ENCODE results near the gene LRRFIP1.
"Not testable (repeated sequence)": the region's sequence is repeated elsewhere in the genome, so short reads cannot be mapped to it uniquely, and the experiment has no call there.

Gene LRRFIP1

DNA sequence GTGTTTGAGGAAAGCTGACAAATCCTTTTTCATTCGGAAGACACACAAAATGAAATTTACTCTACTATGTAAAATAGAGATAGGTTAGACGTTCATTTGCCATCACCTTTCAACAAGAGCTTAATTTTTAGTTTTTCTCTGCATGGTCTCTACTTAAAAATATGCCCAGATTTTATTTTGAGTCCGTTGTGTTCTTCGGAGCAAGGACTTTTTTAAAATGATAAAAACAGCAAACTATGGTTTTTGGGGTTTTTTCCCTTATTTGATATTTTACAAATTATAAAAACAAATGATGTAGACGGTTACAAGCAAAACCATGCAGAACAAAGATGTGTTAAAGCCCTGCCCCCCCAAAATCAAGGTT lies 117.8 kb downstream of the LRRFIP1 start:
- TF ChIP-seq, protein P1, sequence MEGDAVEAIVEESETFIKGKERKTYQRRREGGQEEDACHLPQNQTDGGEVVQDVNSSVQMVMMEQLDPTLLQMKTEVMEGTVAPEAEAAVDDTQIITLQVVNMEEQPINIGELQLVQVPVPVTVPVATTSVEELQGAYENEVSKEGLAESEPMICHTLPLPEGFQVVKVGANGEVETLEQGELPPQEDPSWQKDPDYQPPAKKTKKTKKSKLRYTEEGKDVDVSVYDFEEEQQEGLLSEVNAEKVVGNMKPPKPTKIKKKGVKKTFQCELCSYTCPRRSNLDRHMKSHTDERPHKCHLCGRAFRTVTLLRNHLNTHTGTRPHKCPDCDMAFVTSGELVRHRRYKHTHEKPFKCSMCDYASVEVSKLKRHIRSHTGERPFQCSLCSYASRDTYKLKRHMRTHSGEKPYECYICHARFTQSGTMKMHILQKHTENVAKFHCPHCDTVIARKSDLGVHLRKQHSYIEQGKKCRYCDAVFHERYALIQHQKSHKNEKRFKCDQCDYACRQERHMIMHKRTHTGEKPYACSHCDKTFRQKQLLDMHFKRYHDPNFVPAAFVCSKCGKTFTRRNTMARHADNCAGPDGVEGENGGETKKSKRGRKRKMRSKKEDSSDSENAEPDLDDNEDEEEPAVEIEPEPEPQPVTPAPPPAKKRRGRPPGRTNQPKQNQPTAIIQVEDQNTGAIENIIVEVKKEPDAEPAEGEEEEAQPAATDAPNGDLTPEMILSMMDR (IDR thresholded peaks at IDR 0.05; ENCODE audit: borderline replicate concordance, insufficient read depth, low read depth, low read length) = no peak
- H3K4me3 ChIP-seq (ENCODE audit: low read depth, low read length) = no peak overlapping the region

DNA sequence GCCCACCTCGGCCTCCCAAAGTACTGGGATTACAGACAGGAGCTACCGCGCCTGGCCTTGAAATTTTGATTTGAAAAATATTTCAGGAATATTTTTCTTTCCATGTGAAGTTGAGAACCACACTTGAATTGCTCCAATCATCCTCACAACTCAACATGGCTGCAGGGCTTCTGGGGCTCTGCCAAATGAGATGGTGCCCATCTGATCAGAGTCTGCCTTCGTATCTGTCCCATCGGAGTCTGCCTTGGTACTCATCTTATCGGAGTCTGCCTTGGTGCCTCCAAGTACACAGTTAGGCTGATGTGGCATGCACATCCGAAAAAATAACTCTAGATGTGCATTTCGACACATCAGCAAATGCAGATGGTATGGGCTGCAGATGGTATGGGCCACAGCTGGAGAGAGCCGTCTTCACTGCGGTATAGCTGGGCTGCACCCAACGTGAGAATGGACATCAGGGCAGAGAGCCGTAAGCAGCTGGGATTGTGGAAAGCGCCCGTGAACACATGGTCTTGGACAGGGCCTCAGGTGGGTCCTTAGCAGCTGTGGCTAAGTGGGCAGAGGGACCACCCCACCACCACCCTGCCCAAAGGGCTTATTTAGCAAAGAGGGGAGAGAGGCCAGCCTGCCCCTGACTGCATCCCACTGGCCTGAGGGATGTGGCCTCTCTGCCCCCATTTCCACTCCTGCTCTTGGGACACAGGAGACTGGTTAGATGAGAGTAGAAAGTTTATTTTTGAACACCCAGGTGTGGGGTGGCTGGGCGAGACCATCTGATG lies 119.1 kb downstream of the LRRFIP1 start:
- TF ChIP-seq, protein P1 (IDR thresholded peaks at IDR 0.05; ENCODE audit: borderline replicate concordance, insufficient read depth, low read depth, low read length) = no peak
- H3K4me3 ChIP-seq (ENCODE audit: low read depth, low read length) = no peak overlapping the region

DNA sequence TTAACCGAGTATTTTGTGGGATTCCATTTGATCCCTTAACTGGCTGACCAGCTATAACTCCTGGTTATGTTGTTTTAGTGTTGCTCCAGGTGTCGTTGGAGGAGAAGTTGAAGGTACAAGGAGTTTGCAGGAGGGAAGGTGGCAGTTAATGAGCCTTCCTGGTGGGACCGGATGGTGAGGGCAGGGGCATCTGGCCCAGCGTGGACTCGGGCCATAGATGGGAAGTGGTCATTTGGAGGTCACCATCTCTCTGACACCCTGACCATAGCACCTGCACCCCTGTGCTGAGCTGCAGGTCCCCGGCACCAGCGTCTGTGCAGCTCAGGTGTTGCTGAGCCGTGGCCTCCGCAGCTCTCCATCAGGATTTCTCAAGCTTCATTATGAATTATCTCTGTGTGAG lies 119.8 kb downstream of the LRRFIP1 start:
- TF ChIP-seq, protein P1 (IDR thresholded peaks at IDR 0.05; ENCODE audit: borderline replicate concordance, insufficient read depth, low read depth, low read length) = no peak
- H3K4me3 ChIP-seq (ENCODE audit: low read depth, low read length) = no peak overlapping the region

DNA sequence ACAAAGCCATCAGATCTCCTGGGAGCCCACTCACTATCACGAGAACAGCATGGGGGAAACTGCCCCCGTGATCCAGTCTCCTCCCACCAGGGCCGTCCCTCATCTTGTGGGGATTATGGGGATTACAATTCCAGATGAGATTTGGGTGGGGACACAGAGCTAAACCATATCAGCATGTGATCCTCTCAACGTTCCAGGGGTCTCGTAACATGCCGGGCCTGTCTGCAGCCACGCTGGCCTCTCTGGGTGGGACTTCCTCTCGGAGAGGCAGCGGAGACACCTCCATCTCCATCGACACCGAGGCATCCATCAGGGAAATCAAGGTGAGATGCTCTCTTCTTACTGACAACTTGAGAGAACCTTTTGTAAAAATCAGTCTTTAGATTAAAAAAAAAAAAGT lies 121.6 kb downstream of the LRRFIP1 start:
- no peak overlapping the region for H3K4me3 ChIP-seq (ENCODE audit: low read depth, low read length)
- TF ChIP-seq, protein P1 (IDR thresholded peaks at IDR 0.05; ENCODE audit: borderline replicate concordance, insufficient read depth, low read depth, low read length) = no peak

DNA sequence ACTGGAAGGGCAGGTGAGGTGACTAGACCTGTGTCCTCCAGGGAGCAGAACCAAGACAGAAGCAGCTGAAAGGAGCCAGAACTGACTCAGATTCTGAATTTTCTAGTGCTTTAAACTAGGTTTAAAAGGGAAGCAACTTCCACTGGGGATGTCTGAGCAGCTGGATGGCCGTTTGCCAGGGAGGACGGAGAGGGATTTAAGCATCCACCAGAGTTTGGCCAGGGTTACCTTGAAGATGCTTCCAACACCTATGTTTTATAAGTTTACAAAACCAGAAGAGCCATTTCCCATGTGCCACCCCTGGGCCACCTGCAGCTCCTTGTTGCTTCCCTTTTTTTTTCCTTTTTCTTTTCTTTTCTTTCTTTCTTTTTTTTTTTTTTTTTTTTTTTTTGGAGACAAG lies 122.6 kb downstream of the LRRFIP1 start:
- TF ChIP-seq, protein P1 (IDR thresholded peaks at IDR 0.05; ENCODE audit: borderline replicate concordance, insufficient read depth, low read depth, low read length) = no peak
- H3K4me3 ChIP-seq (ENCODE audit: low read depth, low read length) = no peak overlapping the region

DNA sequence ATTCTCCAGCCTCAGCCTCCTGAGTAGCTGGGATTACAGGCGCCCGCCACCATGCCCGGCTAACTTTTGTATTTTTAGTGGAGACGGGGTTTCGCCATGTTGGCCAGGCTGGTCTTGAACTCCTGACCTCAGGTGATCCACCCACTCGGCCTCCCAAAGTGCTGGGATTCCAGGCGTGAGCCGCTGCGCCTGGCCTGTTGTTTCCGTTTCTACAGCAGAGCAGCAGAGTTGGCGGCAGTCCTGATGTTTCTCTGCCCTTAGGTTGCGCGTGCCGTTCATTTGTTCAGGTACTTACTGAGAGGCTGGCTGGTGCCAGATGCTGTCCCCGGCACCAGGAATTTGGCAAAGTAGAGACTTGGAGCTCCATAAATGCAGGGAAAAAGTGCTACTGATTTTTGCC lies 123.1 kb downstream of the LRRFIP1 start:
- H3K4me3 ChIP-seq (ENCODE audit: low read depth, low read length) = not testable (repeated sequence)

DNA sequence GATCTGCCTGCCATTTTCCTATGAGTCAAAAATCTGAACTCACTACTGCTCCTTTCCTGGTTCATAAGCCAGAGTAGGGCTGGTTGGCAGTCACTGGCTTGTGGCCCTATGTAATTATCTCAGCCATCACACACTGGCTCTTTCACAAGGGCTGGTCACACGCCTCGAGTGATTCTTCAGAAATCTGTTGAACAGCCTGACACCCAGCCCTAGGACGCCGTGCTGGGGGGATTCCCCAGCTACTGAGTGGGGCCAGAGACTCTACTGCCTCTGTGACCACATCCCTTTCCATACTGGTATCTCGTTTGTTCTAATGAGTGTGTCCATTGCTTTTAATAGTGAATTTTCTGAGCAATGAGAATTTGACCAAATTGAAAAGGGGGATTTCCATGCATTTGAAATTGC lies 125.4 kb downstream of the LRRFIP1 start:
- TF ChIP-seq, protein P1 (IDR thresholded peaks at IDR 0.05; ENCODE audit: borderline replicate concordance, insufficient read depth, low read depth, low read length) = no peak
- H3K4me3 ChIP-seq (ENCODE audit: low read depth, low read length) = no peak overlapping the region

Measured in GM12875 (cell line).